Caco-2 (cell line): ENCODE data around the gene CPHXL. TPM values are rescaled to one million over a fixed set of nuclear protein-coding genes. Genes with fewer than 3 reads are reported as not detected.

Experiments used
- Bru-seq: library from RNA; stranded (reverse); fragments of 400-500 nt; gene quantifications from one replicate; lab custom pipeline; 2021; lab: Mats Ljungman, UMichigan
- BruChase-seq, 2 experiments: library from RNA; stranded (reverse); fragments of 400-500 nt; gene quantifications; one replicate each; lab custom pipeline; 2021; lab: Mats Ljungman, UMichigan
- BruUV-seq: library from RNA; stranded (reverse); fragments of 400-500 nt; replicated peaks from 2 replicates; lab custom pipeline; 2021; lab: Mats Ljungman, UMichigan
- CTCF ChIA-PET: fragments of 300-600 bp; sonication (Branson Sonifier 250); formaldehyde crosslinking; loops from one replicate; lab custom pipeline; 2022; ENCODE audit warnings: antibody characterized with exemption; lab: Charles Lee
- POLR2A ChIA-PET: fragments of 300-600 bp; sonication (Branson Sonifier 250); formaldehyde crosslinking; loops from one replicate; lab custom pipeline; 2022; ENCODE audit warnings: antibody characterized with exemption; lab: Charles Lee
- DNase-seq, 2 experiments: peaks; one replicate each; pipeline versions ENCODE4 v3.0.0 to v3.0.0-alpha.2; 2020 to 2022
- H3K27me3 ChIP-seq: replicated peaks from 2 replicates; pipeline ENCODE4 v1.6.0; 2011; ENCODE audit warnings: low read length; ENCODE audit not compliant: control insufficient read depth, insufficient read depth
- H3K36me3 ChIP-seq: 2 replicates; pipeline ENCODE4 v1.5.1; 2011; ENCODE audit warnings: low read length; ENCODE audit not compliant: control insufficient read depth, insufficient read depth
- H3K4me1 ChIP-seq: fragments of 250-450 bp; sonication (Bioruptor Pico); 2 replicates; pipeline ENCODE4 v1.5.1; 2020; ENCODE audit warnings: mild to moderate bottlenecking
- H3K4me3 ChIP-seq: 2 replicates; pipeline ENCODE4 v1.5.1; 2011; ENCODE audit warnings: low read depth, mild to moderate bottlenecking, control low read depth, low read length
- H3K9me3 ChIP-seq: fragments of 250-450 bp; sonication (Bioruptor Pico); 2 replicates; pipeline ENCODE4 v1.5.1; 2020; ENCODE audit warnings: mild to moderate bottlenecking, moderate library complexity
- H3K27ac Mint-ChIP-seq: one replicate; pipeline ENCODE4 v1.8.0; 2022; ENCODE audit warnings: mixed read lengths; ENCODE audit not compliant: unreplicated experiment
- H3K27me3 Mint-ChIP-seq: one replicate; pipeline ENCODE4 v1.8.0; 2022; ENCODE audit warnings: mixed read lengths; ENCODE audit not compliant: insufficient read depth, unreplicated experiment
- H3K36me3 Mint-ChIP-seq: one replicate; pipeline ENCODE4 v1.8.0; 2022; ENCODE audit warnings: mild to moderate bottlenecking, mixed read lengths; ENCODE audit not compliant: insufficient read depth, unreplicated experiment
- H3K4me1 Mint-ChIP-seq: one replicate; pipeline ENCODE4 v1.8.0; 2022; ENCODE audit warnings: low read depth, mixed read lengths; ENCODE audit not compliant: unreplicated experiment
- H3K4me3 Mint-ChIP-seq: one replicate; pipeline ENCODE4 v1.8.0; 2022; ENCODE audit warnings: mild to moderate bottlenecking, moderate library complexity, mixed read lengths; ENCODE audit not compliant: unreplicated experiment
- H3K9me3 Mint-ChIP-seq: one replicate; pipeline ENCODE4 v1.8.0; 2022; ENCODE audit warnings: mixed read lengths; ENCODE audit not compliant: unreplicated experiment
- CTCF ChIP-seq, 2 experiments: fragments of 200-600 bp in 1 of 2; IDR thresholded peaks; 1 replicate in 1 of 2; 2 replicates in 1 of 2; pipeline versions ENCODE4 v1.5.1 to v1.8.0; 2011 to 2022; ENCODE audit warnings: antibody characterized with exemption in 1 of 2, control low read depth in 1 of 2, inconsistent platforms in 1 of 2, low read depth in 1 of 2, low read length in 1 of 2, mild to moderate bottlenecking in 1 of 2, moderate library complexity in 1 of 2; ENCODE audit not compliant: insufficient read depth in 1 of 2, severe bottlenecking in 1 of 2, unreplicated experiment in 1 of 2
- intact Hi-C: fragments of 100-400 bp; cut with micrococcal nuclease; formaldehyde crosslinking; loops from one replicate; pipeline ENCODE4 v1.10.0; 2022; ENCODE audit not compliant: unreplicated experiment
- long read RNA-seq: library from polyadenylated mRNA; stranded (forward); transcript quantifications from one replicate; pipeline ENCODE4 v2.0.0, GENCODE V29; 2022
- total RNA-seq: library from RNA; stranded (reverse); gene quantifications from 2 replicates; pipeline ENCODE4 v1.2.3, GENCODE V29; 2022

CPHXL gene
- total RNA-seq (not detected in 2 replicates), Bru-seq, nascent RNA (not detected), BruChase-seq, experiment 1, labeled RNA remaining after a 2-hour chase (percentile 7 among the genes with signal in this experiment), BruChase-seq, experiment 2, labeled RNA remaining after a 6-hour chase (not detected)
- long read RNA-seq, partial matches to known transcripts: 0 of 1 reads
- long read RNA-seq, other reads (novel, unspliced or antisense): 1 of 1 reads

- no peaks in the 10 kb centered on the region for H3K36me3 ChIP-seq
- H3K4me1 ChIP-seq: peaks cover 18% of the 10 kb centered on the region
- no peak within 1 kb of the TSS for H3K4me3 Mint-ChIP-seq
- ChIA-PET POLR2A (no interaction called here), CTCF (no interaction called here)
- no peaks in the 10 kb centered on the region for H3K36me3 Mint-ChIP-seq
- H3K27ac Mint-ChIP-seq: no peak within 1 kb of the TSS
- peaks cover 13% of the 10 kb centered on the region for H3K4me1 Mint-ChIP-seq
- no peak within 1 kb of the TSS for H3K4me3 ChIP-seq
- no peaks in the 10 kb centered on the region for H3K27me3 ChIP-seq
- intact Hi-C loops: no loop called here
- peaks cover 3% of the 10 kb centered on the region for H3K27me3 Mint-ChIP-seq
- no peaks in the 10 kb centered on the region for H3K9me3 Mint-ChIP-seq
- H3K9me3 ChIP-seq: no peaks in the 10 kb centered on the region
- no peak for TF ChIP-seq CTCF (IDR thresholded peaks at IDR 0.05; ENCODE audit: insufficient read depth in 1 of 2, low read depth in 1 of 2, low read length in 1 of 2, severe bottlenecking in 1 of 2, unreplicated experiment in 1 of 2)
- no TSS peak for BruUV-seq
- DNase-seq: no peak
These were observed at the start of gene CPHXL for GRCh38 chr16:75726390-75726789. TSS of gene CPHXL (minus strand) at chr16:75726490. CDS start at chr16:75726442, 48 bp downstream.

DNA sequence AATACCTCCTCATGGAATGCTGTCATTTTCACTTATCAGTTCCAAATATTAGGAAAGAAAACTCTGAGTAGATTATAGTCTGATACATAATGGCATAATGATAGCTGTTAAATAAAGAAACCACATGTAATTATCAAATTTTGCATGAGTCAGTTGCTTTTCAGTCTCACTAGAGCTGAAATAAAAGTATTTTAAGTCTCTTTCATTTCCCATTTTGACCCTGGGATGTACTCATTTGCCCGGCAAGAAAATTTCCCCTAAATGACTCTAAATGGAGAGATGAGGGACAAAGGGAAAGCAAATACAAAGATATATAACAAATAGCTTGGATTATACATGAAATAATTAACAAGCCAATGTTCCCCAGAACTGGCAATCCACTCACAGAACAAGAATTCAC lies 47.9 kb upstream of the CPHXL start:
- no peak overlapping the region for H3K27ac Mint-ChIP-seq
- DNase-seq: no peak
- H3K4me3 ChIP-seq: no peak overlapping the region
- H3K9me3 ChIP-seq: peaks cover 7% of the 10 kb centered on the region
- intact Hi-C loops: no loop called here
- ChIA-PET CTCF (no interaction called here), POLR2A (no interaction called here)
- no peaks in the 10 kb centered on the region for H3K27me3 ChIP-seq
- H3K36me3 ChIP-seq: no peaks in the 10 kb centered on the region
- H3K4me1 ChIP-seq: no peaks in the 10 kb centered on the region
- H3K9me3 Mint-ChIP-seq: no peaks in the 10 kb centered on the region
- H3K4me3 Mint-ChIP-seq: no peak overlapping the region
- H3K36me3 Mint-ChIP-seq: no peaks in the 10 kb centered on the region
- peaks cover 31% of the 10 kb centered on the region for H3K27me3 Mint-ChIP-seq
- no peak for TF ChIP-seq CTCF (IDR thresholded peaks at IDR 0.05; ENCODE audit: insufficient read depth in 1 of 2, low read depth in 1 of 2, low read length in 1 of 2, severe bottlenecking in 1 of 2, unreplicated experiment in 1 of 2)
- no TSS peak for BruUV-seq
- no peaks in the 10 kb centered on the region for H3K4me1 Mint-ChIP-seq

GRCh38 chr16:75770051-75770450 lies 43.8 kb upstream of the CPHXL start:
- ChIA-PET POLR2A (interaction anchor here (0.7 kb wide), 1 partner anchor 337 kb away, joined by 3 read pairs; the partner anchor contains the start of gene CFDP1), CTCF (interaction anchor here (0.6 kb wide), 2 partner anchors 38 to 196 kb away, joined by 4 to 6 read pairs; no protein-coding TSS in a partner anchor)
- Histone ChIP-seq H3K4me1 (no peaks in the 10 kb centered on the region), H3K9me3 (peaks cover 7% of the 10 kb centered on the region), H3K4me3 (no peak overlapping the region), H3K36me3 (no peaks in the 10 kb centered on the region), H3K27me3 (no peaks in the 10 kb centered on the region)
- Mint-ChIP-seq H3K27ac (no peak overlapping the region), H3K9me3 (no peaks in the 10 kb centered on the region), H3K4me3 (no peak overlapping the region), H3K36me3 (no peaks in the 10 kb centered on the region), H3K27me3 (peaks cover 18% of the 10 kb centered on the region), H3K4me1 (no peaks in the 10 kb centered on the region)
- no peak for DNase-seq
- TF ChIP-seq CTCF (IDR thresholded peaks at IDR 0.05; ENCODE audit: insufficient read depth in 1 of 2, low read depth in 1 of 2, low read length in 1 of 2, severe bottlenecking in 1 of 2, unreplicated experiment in 1 of 2): no peak
- intact Hi-C loops: no loop called here
- BruUV-seq: no TSS peak
